ENCODE data around the gene OGT.
"Not testable (repeated sequence)": the region's sequence is repeated elsewhere in the genome, so short reads cannot be mapped to it uniquely, and the experiment has no call there.

OGT gene

GRCh38 chrX:71532753-71533425 is at the start of gene OGT:
TSS of gene OGT (plus strand) at chrX:71533104. CDS start at chrX:71533300, 196 bp downstream.
- peak; percentile 91 to 93 for DNase-seq

GRCh38 chrX:71487814-71488213 is 45.1 kb upstream of the OGT start:
- no peak for DNase-seq

GRCh38 chrX:71489540-71489939 is 43.4 kb upstream of the OGT start:
- no peak for DNase-seq

- DNase-seq, result peak; percentile 60 to 75
Measured at GRCh38 chrX:71492231-71493065, 40.5 kb upstream of the OGT start.

GRCh38 chrX:71493111-71493613 is 39.7 kb upstream of the OGT start:
- DNase-seq, result no peak

- DNase-seq, result not testable (repeated sequence)
Measured at GRCh38 chrX:71495979-71496378, 36.9 kb upstream of the OGT start.

- DNase-seq, result no peak
Measured at GRCh38 chrX:71496476-71496875, 36.4 kb upstream of the OGT start.

- DNase-seq, result not testable (repeated sequence)
Measured at GRCh38 chrX:71502080-71502479, 30.8 kb upstream of the OGT start.

- no peak for DNase-seq
Measured at GRCh38 chrX:71504346-71504745, 28.6 kb upstream of the OGT start.

- DNase-seq, result no peak
Measured at GRCh38 chrX:71509289-71509688, 23.6 kb upstream of the OGT start.

- no peak for DNase-seq
Measured at GRCh38 chrX:71510161-71510560, 22.7 kb upstream of the OGT start.

GRCh38 chrX:71513731-71514130 is 19.2 kb upstream of the OGT start:
- not testable (repeated sequence) for DNase-seq

GRCh38 chrX:71514367-71515037 is 18.4 kb upstream of the OGT start:
- DNase-seq, result no peak

GRCh38 chrX:71515038-71515396 is 17.9 kb upstream of the OGT start:
- DNase-seq, result no peak

- DNase-seq, result no peak
Measured at GRCh38 chrX:71525316-71525715, 7.6 kb upstream of the OGT start.

GRCh38 chrX:71532078-71532752 is 689 bp upstream of the OGT start:
- peak; percentile 56 to 62 for DNase-seq

GRCh38 chrX:71533516-71533850 is 579 bp downstream of the OGT start:
- no peak for DNase-seq

- DNase-seq, result peak; percentile 61 to 66
Measured at GRCh38 chrX:71533851-71534561, 1.1 kb downstream of the OGT start.

GRCh38 chrX:71534773-71535544 is 2.1 kb downstream of the OGT start:
- DNase-seq, result no peak

GRCh38 chrX:71536285-71536684 is 3.4 kb downstream of the OGT start:
- DNase-seq, result peak in 1 of 2 experiments; percentile 51

GRCh38 chrX:71537743-71538142 is 4.8 kb downstream of the OGT start:
- DNase-seq, result no peak

GRCh38 chrX:71540801-71541200 is 7.9 kb downstream of the OGT start:
- DNase-seq, result no peak

Data from activated T-cell treated with anti-CD3 and anti-CD28 coated beads, Interleukin-2, amount 50 U/mL, for 48 hours (primary cell).